Prostate gland (tissue), 2 donors: ENCODE data around the gene MSN. TPM values are rescaled to one million over a fixed set of nuclear protein-coding genes. Genes with fewer than 3 reads are reported as not detected.

Source experiments
- DNase-seq: peaks from one replicate; pipeline ENCODE4 v3.0.0-alpha.2; 2019; ENCODE audit warnings: low spot score
- H3K27ac ChIP-seq, 2 donors: fragments of 200-600 bp; sonication (generic); 2 replicates each; pipeline ENCODE4 v1.5.1; 2017 to 2019
- H3K27me3 ChIP-seq: fragments of 200-600 bp; sonication (generic); replicated peaks from 2 replicates; pipeline ENCODE4 v1.5.1; 2019; ENCODE audit not compliant: insufficient read depth
- H3K36me3 ChIP-seq, 2 donors: fragments of 200-600 bp; sonication (generic); 1 replicate in 1 of 2; 2 replicates in 1 of 2; pipeline versions ENCODE4 v1.5.1 to v1.8.1; 2017 to 2019
- H3K4me1 ChIP-seq: fragments of 200-600 bp; sonication (generic); replicated peaks from 2 replicates; pipeline ENCODE4 v1.5.1; 2019
- H3K4me3 ChIP-seq, 2 donors: fragments of 200-600 bp; sonication (generic); 2 replicates each; pipeline ENCODE4 v1.5.1; 2017 to 2019
- H3K9me3 ChIP-seq: fragments of 200-600 bp; sonication (generic); 2 replicates; pipeline ENCODE4 v1.5.1; 2017
- POLR2A ChIP-seq: fragments of 450-650 bp; IDR thresholded peaks from one replicate; pipeline ENCODE4 v1.6.1; 2016; ENCODE audit warnings: antibody characterized with exemption, mild to moderate bottlenecking
- POLR2AphosphoS5 ChIP-seq: sonication (generic); formaldehyde crosslinking; IDR thresholded peaks from one replicate; pipeline ENCODE4 v1.6.1; 2017; ENCODE audit warnings: antibody characterized with exemption
- WGBS: methylation state at CpG from one replicate; pipeline ENCODE4 v1.1.5; 2018; 5-methylcytosine and 5-hydroxymethylcytosine counted together
- intact Hi-C: fragments of 100-400 bp; cut with DNase I; formaldehyde crosslinking; loops from one replicate; pipeline ENCODE4 v1.14.2; 2022
- total RNA-seq, 2 donors: library from RNA; depleted of rRNA; stranded (reverse); fragments of >200 nt; gene quantifications; one replicate each; pipeline ENCODE4 v1.1.0, GENCODE V29; 2016
- TF ChIP-seq, protein P1 (sequence below), 4 experiments: fragments of 200-600 bp in 2 of 4; fragments of 450-650 bp in 2 of 4; sonication (generic) in 2 of 4; IDR thresholded peaks; 1 replicate in 3 of 4; 2 replicates in 1 of 4; pipeline ENCODE4 v1.5.1; 2016 to 2019; ENCODE audit warnings: antibody characterized with exemption in 4 of 4, mild to moderate bottlenecking in 2 of 4, moderate library complexity in 2 of 4

Gene MSN
- total RNA-seq, 2 donors from 2014 or later: 53.6 to 116 TPM

DNA sequence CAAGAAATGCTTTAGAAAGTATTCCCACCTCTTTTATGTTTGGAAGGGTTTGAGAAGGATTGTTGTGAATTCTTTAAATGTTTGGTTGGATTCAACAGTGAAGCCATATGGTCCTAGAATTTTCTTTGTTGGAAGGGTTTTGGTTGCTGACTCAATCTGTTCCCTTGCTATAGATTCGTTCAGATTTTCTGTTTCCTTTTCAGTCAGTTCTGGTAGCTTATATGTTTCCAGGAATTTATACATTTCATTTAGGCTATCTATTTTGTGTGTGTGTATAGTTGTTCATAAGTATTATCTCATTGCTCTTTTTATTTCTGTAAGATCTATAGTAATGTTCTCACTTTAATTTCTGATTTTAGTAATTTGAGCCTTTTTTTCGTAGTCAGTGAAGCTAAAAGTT, 114.4 kb downstream of the MSN start:
- no peak for TF ChIP-seq POLR2A
- DNase-seq: no peak
- no peak overlapping the region for H3K27ac ChIP-seq
- intact Hi-C loops: no loop called here
- no peak overlapping the region for H3K4me3 ChIP-seq
- WGBS: 86% methylated on average over 2 of the region's 2 CpGs
- H3K9me3 ChIP-seq: no peaks in the 10 kb centered on the region
- no peaks in the 10 kb centered on the region for H3K27me3 ChIP-seq
- H3K36me3 ChIP-seq: no peaks in the 10 kb centered on the region
- H3K4me1 ChIP-seq: no peaks in the 10 kb centered on the region

DNA sequence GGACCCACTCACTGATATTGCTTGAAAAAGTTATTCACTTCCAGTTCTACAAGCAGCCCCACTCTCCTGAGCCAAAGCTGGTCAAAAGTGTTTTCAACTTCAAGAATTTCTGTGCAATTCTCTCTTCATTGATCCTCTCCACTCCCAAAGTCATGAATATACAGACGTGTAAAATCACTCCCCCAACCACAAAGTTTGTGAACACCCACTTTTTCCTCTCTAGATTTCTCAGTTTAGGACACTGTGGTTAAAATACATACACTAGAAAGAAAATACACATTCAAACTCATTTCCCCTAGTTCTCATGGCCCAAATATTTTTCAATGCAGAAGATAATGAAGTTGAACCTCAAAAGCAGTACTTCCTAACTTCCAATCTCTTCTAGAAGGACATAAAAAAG, 116.3 kb downstream of the MSN start:
- intact Hi-C loops: no loop called here

More for the DNA sequence above, 116.3 kb downstream of the MSN start:
- no peaks in the 10 kb centered on the region for H3K36me3 ChIP-seq
- no peak overlapping the region for H3K4me3 ChIP-seq
- no peaks in the 10 kb centered on the region for H3K9me3 ChIP-seq
- no peak for TF ChIP-seq POLR2AphosphoS5
- TF ChIP-seq, protein P1, sequence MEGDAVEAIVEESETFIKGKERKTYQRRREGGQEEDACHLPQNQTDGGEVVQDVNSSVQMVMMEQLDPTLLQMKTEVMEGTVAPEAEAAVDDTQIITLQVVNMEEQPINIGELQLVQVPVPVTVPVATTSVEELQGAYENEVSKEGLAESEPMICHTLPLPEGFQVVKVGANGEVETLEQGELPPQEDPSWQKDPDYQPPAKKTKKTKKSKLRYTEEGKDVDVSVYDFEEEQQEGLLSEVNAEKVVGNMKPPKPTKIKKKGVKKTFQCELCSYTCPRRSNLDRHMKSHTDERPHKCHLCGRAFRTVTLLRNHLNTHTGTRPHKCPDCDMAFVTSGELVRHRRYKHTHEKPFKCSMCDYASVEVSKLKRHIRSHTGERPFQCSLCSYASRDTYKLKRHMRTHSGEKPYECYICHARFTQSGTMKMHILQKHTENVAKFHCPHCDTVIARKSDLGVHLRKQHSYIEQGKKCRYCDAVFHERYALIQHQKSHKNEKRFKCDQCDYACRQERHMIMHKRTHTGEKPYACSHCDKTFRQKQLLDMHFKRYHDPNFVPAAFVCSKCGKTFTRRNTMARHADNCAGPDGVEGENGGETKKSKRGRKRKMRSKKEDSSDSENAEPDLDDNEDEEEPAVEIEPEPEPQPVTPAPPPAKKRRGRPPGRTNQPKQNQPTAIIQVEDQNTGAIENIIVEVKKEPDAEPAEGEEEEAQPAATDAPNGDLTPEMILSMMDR (IDR thresholded peaks at IDR 0.05): no peak
- no peak for TF ChIP-seq POLR2A
- no peaks in the 10 kb centered on the region for H3K4me1 ChIP-seq
- H3K27ac ChIP-seq: no peak overlapping the region
- no peak for DNase-seq
- H3K27me3 ChIP-seq: no peaks in the 10 kb centered on the region
- 75% methylated on average over 1 of the region's 1 CpG for WGBS

Other genes starting within 250 kb of the MSN start
- gene LAS1L, start 132.9 kb upstream of the MSN start, total RNA-seq: 10 to 100 TPM; 23.5 to 57.3 TPM